Stimulated activated naive CD8-positive, alpha-beta T cell treated with anti-CD3 and anti-CD28 coated beads, Interleukin-15, amount 100 ng/mL, for 72 hours (primary cell): Measurements from ENCODE around the gene ARFGEF2.
"Not testable (repeated sequence)": the region's sequence is repeated elsewhere in the genome, so short reads cannot be mapped to it uniquely, and the experiment has no call there.

Source experiments
- ATAC-seq: fragments of 150-1000 bp; cut with Tn5 transposase; 2 replicates; pipeline ENCODE4 v1.10.0; 2021; ENCODE audit warnings: mild to moderate bottlenecking, moderate library complexity
- DNase-seq, 2 donors: peaks; one replicate each; pipeline ENCODE4 v3.0.0; 2021 to 2022
- H3K27ac Mint-ChIP-seq, 2 donors: one replicate each; pipeline ENCODE4 v1.8.0; 2022; ENCODE audit warnings: mild to moderate bottlenecking in 2 of 2, mixed read lengths in 2 of 2, moderate library complexity in 2 of 2
- H3K27me3 Mint-ChIP-seq: one replicate; pipeline ENCODE4 v1.8.0; 2022; ENCODE audit warnings: mixed read lengths
- H3K4me1 Mint-ChIP-seq: one replicate; pipeline ENCODE4 v1.8.0; 2022; ENCODE audit warnings: mild to moderate bottlenecking, mixed read lengths
- H3K4me3 Mint-ChIP-seq, 2 donors: one replicate each; pipeline ENCODE4 v1.8.0; 2022; ENCODE audit warnings: mild to moderate bottlenecking in 2 of 2, mixed read lengths in 2 of 2, moderate library complexity in 1 of 2
- H3K9me3 Mint-ChIP-seq, 2 donors: one replicate each; pipeline ENCODE4 v1.8.0; 2022; ENCODE audit warnings: mixed read lengths in 2 of 2

ARFGEF2 gene

DNA sequence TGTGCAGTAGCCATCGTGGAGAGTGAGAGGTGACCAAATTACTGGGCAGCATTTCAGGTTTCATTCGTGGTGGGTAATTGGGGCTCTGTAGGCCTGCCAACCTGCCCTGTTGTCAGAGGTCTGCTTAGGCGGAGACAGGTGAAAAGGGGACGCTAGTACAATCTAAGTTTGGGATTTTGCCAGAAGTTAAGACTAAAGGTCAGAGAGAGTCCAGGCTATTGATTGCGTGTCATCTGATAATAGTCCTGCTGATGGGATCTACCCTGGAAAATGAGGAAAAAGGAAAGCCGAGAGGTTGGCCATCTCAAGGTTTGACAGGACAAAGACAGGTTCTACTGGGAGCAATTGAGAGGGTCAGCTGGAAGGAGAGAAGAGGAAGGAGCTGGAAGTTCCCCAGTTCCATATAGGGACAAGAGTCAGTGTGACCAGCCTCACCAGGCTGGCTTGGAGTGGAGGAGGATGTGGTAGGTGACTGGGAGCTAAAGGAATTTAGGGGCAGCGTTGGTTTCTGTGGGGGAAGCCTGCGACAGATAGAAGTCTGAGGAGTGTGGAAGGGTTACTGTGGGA is 10.9 kb downstream of the ARFGEF2 start:
- no peaks in the 10 kb centered on the region for H3K27me3 Mint-ChIP-seq
- DNase-seq (no peak), ATAC-seq (no peak)
- no peak overlapping the region for H3K27ac Mint-ChIP-seq
- peaks cover 7% of the 10 kb centered on the region for H3K4me1 Mint-ChIP-seq
- no peaks in the 10 kb centered on the region for H3K9me3 Mint-ChIP-seq
- H3K4me3 Mint-ChIP-seq, result no peak overlapping the region

DNA sequence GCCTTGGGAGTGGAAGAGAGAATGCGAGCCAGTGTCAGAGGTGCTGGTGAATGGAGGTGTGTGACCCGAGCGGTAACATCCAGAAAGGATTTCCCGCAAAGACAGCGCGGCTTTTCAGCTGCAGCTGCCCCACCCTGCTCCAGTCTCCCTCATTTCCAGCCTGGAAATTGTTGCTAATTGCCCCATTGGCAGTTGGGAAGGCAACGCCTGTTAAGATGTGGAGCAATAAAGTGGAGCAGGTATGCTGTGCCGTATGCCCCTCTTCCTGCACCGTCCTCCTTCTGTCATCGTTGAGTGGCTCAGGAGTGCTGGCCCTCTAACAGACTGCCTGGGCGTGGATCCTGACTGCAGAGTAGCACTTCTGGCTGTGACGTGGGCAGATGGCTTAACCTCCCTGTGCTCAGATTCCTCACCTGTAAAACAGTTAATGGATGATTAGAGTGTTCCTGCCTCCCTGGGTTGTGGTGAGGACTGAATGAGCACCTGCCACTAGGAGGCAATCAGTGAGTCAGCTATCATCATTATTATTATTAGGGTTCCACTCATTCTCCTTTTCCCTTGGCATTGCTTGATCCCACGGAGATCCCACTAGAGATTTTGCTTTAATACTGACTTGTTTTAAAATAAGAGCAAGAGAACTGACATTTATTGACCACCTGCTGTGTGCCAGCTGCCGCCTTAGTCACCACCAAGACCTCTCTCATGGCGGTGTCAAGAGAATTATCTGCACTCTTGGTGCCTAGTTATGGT is 11.7 kb downstream of the ARFGEF2 start:
- H3K4me3 Mint-ChIP-seq, result no peak overlapping the region
- H3K27me3 Mint-ChIP-seq, result no peaks in the 10 kb centered on the region
- no peak for ATAC-seq
- no peak for DNase-seq
- no peaks in the 10 kb centered on the region for H3K9me3 Mint-ChIP-seq
- H3K4me1 Mint-ChIP-seq, result peaks cover 11% of the 10 kb centered on the region
- H3K27ac Mint-ChIP-seq, result no peak overlapping the region

DNA sequence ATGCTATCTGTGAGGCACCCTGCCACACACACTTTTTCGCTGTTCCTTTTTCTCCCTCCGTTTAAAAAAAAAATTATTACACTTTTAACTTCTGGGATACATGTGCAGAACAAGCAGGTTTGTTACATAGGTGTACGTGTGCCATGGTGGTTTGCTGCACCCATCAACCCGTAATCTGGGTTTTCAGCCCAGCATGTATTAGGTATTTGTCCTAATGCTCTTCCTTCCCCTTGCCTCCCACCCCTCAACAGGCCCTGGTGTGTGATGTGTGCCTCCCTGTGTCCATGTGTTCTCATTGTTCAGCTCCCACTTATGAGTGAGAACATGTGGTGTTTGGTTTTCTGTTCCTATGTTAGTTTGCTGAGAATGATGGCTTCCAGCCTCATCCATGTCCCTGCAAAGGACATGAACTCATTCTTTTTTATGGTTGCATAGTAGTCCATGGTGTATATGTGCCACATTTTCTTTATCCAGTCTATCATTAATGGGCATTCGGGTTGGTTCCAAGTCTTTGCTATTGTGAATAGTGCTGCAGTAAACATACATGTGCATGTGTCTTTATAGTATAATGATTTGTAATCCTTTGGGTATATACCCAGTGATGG is 12.9 kb downstream of the ARFGEF2 start:
- not testable (repeated sequence) for H3K27ac Mint-ChIP-seq, H3K9me3 Mint-ChIP-seq

DNA sequence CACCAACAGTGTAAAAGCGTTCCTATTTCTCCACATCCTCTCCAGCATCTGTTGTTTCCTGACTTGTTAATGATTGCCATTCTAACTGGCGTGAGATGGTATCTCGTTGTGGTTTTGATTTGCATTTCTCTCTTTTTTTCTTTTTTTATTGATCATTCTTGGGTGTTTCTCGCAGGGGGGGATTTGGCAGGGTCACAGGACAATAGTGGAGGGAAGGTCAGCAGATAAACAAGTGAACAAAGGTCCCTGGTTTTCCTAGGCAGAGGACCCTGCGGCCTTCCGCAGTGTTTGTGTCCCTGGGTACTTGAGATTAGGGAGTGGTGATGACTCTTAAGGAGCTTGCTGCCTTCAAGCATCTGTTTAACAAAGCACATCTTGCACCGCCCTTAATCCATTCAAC is 13.5 kb downstream of the ARFGEF2 start:
- not testable (repeated sequence) for H3K9me3 Mint-ChIP-seq, H3K27ac Mint-ChIP-seq, H3K27me3 Mint-ChIP-seq, H3K4me3 Mint-ChIP-seq, DNase-seq, ATAC-seq
- peaks cover 27% of the 10 kb centered on the region for H3K4me1 Mint-ChIP-seq

More for the DNA sequence above, 12.9 kb downstream of the ARFGEF2 start:
- not testable (repeated sequence) for H3K4me3 Mint-ChIP-seq, ATAC-seq, DNase-seq, H3K27me3 Mint-ChIP-seq
- H3K4me1 Mint-ChIP-seq, result peaks cover 21% of the 10 kb centered on the region

DNA sequence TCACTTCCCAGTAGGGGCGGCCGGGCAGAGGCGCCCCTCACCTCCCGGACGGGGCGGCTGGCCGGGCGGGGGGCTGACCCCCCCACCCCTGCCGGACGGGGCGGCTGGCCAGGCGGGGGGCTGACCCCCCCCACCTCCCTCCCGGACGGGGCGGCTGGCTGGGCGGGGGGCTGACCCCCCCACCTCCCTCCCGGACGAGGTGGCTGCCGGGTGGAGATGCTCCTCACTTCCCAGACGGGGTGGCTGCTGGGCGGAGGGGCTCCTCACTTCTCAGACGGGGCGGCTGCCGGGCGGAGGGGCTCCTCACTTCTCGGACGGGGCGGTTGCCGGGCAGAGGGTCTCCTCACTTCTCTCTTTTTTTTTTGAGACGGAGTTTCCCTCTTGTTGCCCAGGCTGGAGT is 14.7 kb downstream of the ARFGEF2 start:
- H3K4me3 Mint-ChIP-seq, H3K27ac Mint-ChIP-seq, H3K27me3 Mint-ChIP-seq, DNase-seq, H3K9me3 Mint-ChIP-seq, ATAC-seq: not testable (repeated sequence)
- H3K4me1 Mint-ChIP-seq, result peaks cover 27% of the 10 kb centered on the region

DNA sequence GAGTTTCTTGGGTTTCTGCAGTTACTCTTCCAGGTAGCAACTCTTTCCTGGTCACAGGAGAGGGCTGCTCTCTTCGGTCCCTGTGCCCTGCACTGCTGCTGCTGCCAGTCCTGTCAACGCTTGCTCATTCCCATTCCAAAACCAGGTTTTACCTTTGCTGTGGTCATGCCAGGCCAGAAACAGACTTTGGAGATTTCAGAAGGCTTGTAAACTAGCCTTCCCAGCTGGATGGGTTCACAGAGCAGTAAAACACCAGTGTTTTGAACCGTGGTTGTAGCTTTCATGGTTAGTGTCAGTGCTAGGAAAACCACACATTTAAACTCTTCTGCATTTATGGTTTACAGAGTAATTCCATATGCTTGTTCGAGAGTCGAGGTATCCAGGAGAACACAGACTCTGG is 16.2 kb downstream of the ARFGEF2 start:
- peaks cover 27% of the 10 kb centered on the region for H3K4me1 Mint-ChIP-seq
- no peak overlapping the region for H3K27ac Mint-ChIP-seq
- no peaks in the 10 kb centered on the region for H3K27me3 Mint-ChIP-seq
- ATAC-seq, result no peak
- DNase-seq, result no peak
- no peak overlapping the region for H3K4me3 Mint-ChIP-seq
- H3K9me3 Mint-ChIP-seq, result no peaks in the 10 kb centered on the region

DNA sequence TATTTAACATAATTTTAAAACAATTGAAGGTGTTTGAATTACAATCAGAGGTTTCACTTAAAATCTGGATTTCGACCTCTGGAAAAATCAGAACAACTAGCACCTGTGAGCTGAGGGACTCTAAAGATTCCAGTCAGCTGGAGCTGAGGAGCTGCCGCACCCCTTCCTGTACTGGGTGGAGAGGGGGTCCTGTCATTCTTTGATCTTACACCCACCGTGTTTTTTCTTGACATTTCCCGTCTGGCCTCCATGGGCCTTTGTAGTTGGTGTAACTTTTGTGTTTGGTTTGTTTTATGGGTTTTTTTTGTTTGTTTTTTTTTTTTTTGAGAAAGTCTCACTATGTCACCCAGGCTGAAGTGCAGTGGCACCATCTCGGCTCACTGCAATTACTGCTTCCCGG is 17.2 kb downstream of the ARFGEF2 start:
- no peak for DNase-seq
- Mint-ChIP-seq H3K27ac (peak overlapping the region in 1 of 2 donors; percentile 82), H3K4me1 (peaks cover 27% of the 10 kb centered on the region), H3K9me3 (no peaks in the 10 kb centered on the region), H3K4me3 (no peak overlapping the region), H3K27me3 (no peaks in the 10 kb centered on the region)
- no peak for ATAC-seq

DNA sequence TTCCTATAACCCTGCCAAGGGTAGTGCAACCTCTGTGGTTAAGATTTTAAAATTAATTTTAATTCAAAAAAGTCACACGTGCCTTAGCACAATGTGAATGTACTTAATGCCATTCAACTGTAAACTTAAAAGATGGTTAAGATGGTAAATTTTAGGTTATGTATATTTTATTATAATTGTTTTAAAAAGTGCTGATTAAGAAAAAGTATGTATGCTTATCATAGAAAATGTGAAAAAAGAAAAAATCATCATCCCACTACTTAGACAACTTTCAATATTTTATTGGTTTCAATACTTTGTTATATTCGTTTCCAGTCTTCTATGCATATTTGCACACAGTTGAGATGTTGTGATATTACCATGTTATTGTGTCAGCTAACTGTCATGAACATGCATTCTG is 18.7 kb downstream of the ARFGEF2 start:
- no peak for ATAC-seq
- H3K4me3 Mint-ChIP-seq, result no peak overlapping the region
- peaks cover 27% of the 10 kb centered on the region for H3K4me1 Mint-ChIP-seq
- DNase-seq, result no peak
- no peaks in the 10 kb centered on the region for H3K9me3 Mint-ChIP-seq
- H3K27me3 Mint-ChIP-seq, result no peaks in the 10 kb centered on the region
- H3K27ac Mint-ChIP-seq, result no peak overlapping the region

DNA sequence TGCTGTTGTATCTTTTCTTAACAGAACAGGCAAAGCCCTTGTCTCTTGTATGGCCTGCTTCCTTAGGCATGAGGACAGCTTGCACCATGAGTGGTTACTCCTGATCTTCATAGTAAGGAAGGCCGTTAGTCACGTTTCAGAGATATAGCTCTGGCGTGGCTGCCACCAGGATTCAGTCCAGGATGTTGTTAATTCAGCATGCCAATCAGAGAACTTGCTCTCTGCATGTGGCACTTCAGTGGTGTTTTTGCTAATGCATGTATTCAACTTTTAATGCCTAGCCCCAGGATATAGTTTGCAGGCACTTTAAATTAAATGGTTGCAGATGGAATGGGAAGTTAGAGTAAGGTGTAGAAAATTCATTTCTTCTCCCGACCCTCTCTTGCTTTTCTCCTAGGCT is 20.0 kb downstream of the ARFGEF2 start:
- no peaks in the 10 kb centered on the region for H3K27me3 Mint-ChIP-seq
- no peaks in the 10 kb centered on the region for H3K9me3 Mint-ChIP-seq
- H3K27ac Mint-ChIP-seq, result no peak overlapping the region
- no peak overlapping the region for H3K4me3 Mint-ChIP-seq
- no peak for ATAC-seq
- H3K4me1 Mint-ChIP-seq, result peaks cover 27% of the 10 kb centered on the region
- DNase-seq, result no peak

DNA sequence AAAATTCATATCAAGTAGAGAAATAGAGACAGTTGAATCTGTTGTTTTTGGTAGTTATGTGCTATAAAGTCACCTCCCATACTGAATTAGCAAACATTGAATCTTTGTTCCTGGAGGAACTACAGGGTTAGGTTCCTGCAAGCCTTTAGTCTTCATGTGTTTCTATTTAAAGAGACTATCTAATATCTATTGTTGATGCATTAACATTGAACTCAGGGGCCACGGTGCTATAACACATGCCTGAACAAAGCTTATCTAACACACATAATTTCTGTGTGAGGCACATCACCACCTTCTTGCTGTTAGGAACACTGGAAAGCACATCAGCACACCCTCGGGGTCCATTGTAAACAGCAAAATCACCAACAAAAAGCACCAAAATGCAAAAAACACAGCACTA is 21.2 kb downstream of the ARFGEF2 start:
- no peak overlapping the region for H3K27ac Mint-ChIP-seq
- H3K27me3 Mint-ChIP-seq, result no peaks in the 10 kb centered on the region
- no peak overlapping the region for H3K4me3 Mint-ChIP-seq
- no peak for ATAC-seq
- peaks cover 17% of the 10 kb centered on the region for H3K4me1 Mint-ChIP-seq
- H3K9me3 Mint-ChIP-seq, result no peaks in the 10 kb centered on the region
- DNase-seq, result no peak

DNA sequence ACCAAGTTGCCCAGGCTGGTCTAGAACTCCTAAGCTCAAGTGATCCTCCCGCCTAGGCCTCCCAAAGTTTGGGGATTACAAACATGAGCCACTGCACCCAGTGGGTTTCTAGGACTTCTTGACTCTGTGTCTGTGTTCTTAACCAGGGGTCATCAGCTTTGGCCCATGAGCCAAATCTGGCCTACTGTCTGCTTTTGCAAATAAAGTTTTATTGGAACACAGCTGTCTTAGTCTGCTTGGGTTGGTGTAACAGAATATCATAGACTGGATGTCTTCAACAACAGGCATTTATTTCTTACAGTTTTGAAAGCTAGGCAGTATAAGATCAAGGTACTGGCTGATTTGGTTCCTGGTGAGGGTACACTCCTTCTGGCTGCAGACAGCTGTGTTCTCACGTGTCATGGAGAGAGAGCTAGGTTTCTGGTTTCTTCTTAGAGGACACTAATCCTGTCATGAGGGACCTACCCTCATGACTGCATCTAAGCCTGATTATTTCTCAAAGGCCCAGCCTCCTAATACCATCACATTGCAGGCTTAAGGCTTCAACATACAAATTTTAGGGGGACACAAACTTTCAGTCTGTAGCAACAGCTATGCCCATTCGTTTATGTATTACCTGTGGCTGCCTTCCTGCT is 23.3 kb downstream of the ARFGEF2 start:
- ATAC-seq, result no peak
- DNase-seq, result no peak
- H3K4me1 Mint-ChIP-seq, result peaks cover 2% of the 10 kb centered on the region
- H3K9me3 Mint-ChIP-seq, result no peaks in the 10 kb centered on the region
- H3K4me3 Mint-ChIP-seq, result no peak overlapping the region
- H3K27me3 Mint-ChIP-seq, result no peaks in the 10 kb centered on the region
- no peak overlapping the region for H3K27ac Mint-ChIP-seq

DNA sequence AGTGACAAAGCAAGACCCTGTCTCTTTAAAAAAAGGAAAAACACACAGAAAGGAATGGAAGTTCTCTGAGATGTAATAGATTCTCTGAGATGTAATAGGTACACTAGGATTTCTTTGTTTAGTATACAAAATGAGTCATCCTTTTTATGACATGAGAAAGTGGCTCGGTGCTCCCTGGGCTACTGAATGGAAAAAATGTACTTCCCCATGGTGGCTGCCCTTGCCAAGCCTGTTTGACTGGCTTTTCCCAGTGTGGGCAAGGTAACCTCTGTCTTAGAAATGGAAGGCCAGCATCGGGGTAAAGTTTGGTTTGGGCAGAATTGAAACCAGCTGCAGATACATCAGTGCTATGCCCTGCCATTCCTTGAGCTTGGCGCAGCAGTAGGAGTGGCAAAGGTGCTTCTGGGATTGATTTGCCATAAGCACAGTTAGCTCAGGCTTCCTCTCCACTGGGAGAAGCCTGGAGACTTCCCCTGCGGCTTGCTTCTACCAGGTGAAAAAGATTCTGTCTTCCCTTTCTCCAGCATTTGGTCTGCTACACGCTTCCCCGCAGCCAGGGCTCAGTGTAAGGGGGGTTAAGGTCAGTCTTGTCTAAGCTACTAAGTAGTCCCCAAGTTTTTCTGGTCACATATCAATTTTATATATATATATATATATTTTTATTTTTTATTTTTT is 24.5 kb downstream of the ARFGEF2 start:
- Mint-ChIP-seq H3K4me1 (no peaks in the 10 kb centered on the region), H3K27me3 (no peaks in the 10 kb centered on the region), H3K4me3 (no peak overlapping the region), H3K9me3 (no peaks in the 10 kb centered on the region), H3K27ac (no peak overlapping the region)
- no peak for ATAC-seq
- DNase-seq, result no peak

DNA sequence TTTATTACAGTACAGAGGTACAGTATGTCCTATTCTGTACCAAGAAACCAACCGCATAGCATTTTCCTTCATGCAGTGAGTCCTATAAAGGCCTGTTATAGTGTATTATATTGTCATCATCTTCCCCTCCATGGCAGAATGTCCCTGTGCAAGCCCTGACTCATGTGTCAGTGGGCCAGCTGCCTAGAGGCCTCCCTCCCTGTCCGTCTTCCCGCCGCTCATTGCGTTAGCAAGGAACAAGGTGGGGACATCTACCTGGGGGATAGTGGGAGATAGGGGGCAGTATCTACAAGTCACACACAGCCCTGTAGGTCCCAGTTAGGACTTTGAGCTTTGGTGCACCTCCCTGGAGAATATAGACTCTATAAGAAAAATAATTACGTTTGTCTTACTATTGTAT is 27.1 kb downstream of the ARFGEF2 start:
- H3K9me3 Mint-ChIP-seq, result no peaks in the 10 kb centered on the region
- no peak overlapping the region for H3K27ac Mint-ChIP-seq
- no peak overlapping the region for H3K4me3 Mint-ChIP-seq
- H3K4me1 Mint-ChIP-seq, result no peaks in the 10 kb centered on the region
- ATAC-seq, result no peak
- no peaks in the 10 kb centered on the region for H3K27me3 Mint-ChIP-seq
- no peak for DNase-seq

DNA sequence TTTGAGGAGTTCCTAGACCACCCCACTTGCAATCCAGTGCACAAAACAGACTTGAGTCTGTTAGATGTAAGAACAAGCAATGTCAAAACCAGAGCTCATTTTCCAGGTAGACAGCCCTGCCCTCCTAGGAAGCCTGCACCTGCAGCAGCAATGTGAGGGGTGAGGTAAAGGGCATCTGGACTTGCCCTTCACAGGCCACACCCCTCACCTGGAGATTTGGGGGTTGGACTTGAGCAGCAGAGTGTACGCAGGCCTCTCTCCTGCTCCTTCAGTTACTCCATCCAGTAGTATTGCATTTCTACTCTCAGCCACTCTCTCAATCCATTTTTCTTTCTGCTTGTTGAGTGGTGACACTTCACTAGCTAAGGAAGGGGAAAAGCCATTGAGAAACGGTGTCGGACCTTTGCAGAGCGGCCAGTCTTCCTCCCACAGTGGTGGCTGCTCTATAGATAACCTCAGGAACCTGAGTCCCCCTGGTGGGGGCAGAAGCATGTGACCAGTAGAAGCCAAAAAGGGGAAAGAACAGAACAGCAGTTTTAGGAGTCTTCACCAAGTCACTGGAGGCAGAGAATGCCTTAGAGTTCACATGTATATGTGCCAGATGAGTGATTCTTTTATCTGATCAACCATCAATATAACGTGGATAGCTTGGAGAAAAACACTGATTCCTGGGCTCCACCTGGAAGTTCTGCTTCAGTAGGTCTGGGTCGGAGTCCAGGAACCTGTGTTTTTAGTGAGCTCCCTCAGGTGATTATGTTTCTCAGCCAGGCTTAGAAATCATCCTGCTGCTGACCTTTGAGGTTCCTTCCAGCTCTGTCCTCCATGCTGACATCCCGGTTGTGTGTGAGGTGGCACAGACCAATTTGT is 28.0 kb downstream of the ARFGEF2 start:
- no peak overlapping the region for H3K4me3 Mint-ChIP-seq
- no peaks in the 10 kb centered on the region for H3K4me1 Mint-ChIP-seq
- ATAC-seq (no peak), DNase-seq (no peak)
- H3K27ac Mint-ChIP-seq, result peak overlapping the region in 1 of 2 donors; percentile 21
- H3K9me3 Mint-ChIP-seq, result no peaks in the 10 kb centered on the region
- no peaks in the 10 kb centered on the region for H3K27me3 Mint-ChIP-seq

DNA sequence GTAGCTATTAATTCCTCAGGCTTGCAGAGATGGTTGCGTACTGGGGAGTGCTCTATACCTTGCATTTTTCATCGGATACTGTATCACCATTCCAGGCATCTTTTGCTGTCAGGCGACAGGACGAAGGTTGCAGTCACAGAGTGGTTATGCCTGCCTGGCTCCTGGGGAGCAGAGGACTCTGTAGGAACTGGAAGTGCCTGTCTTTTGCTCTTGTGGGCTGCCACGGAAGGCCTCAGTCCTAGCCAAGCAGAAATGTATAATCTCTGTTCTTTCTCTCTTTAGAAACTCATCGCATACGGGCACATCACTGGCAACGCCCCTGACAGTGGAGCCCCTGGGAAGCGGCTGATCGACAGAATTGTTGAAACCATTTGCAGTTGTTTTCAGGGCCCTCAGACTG is 29.5 kb downstream of the ARFGEF2 start:
- no peaks in the 10 kb centered on the region for H3K4me1 Mint-ChIP-seq
- ATAC-seq (no peak), DNase-seq (no peak)
- no peak overlapping the region for H3K4me3 Mint-ChIP-seq
- H3K27me3 Mint-ChIP-seq, result no peaks in the 10 kb centered on the region
- H3K27ac Mint-ChIP-seq, result no peak overlapping the region
- no peaks in the 10 kb centered on the region for H3K9me3 Mint-ChIP-seq
